Lower leg skin (tissue), 4 donors: ENCODE measurements around the gene RGMA. TPM values are rescaled to one million over a fixed set of nuclear protein-coding genes. Genes with fewer than 3 reads are reported as not detected.

Experiments used
- DNase-seq, 2 donors: peaks; one replicate each; pipeline ENCODE4 v3.0.0-alpha.2; 2019; ENCODE audit warnings: low spot score in 2 of 2
- H3K4me3 ChIP-seq: fragments of 200-600 bp; sonication (generic); 2 replicates; pipeline ENCODE4 v1.5.1; 2017; ENCODE audit warnings: mild to moderate bottlenecking, low read depth; ENCODE audit not compliant: poor library complexity, severe bottlenecking
- POLR2A ChIP-seq, 2 donors: fragments of 450-650 bp; IDR thresholded peaks; one replicate each; pipeline ENCODE4 v1.6.1; 2016 to 2017; ENCODE audit warnings: antibody characterized with exemption in 2 of 2, mild to moderate bottlenecking in 1 of 2, moderate library complexity in 1 of 2
- WGBS, 2 donors: methylation state at CpG; one replicate each; pipeline ENCODE4 v1.1.5; 2018; 5-methylcytosine and 5-hydroxymethylcytosine counted together
- intact Hi-C: fragments of 100-400 bp; cut with DNase I; formaldehyde crosslinking; loops from one replicate; pipeline ENCODE4 v1.15.0; 2023; ENCODE audit warnings: low total_unique reads
- total RNA-seq, 4 donors: library from RNA; depleted of rRNA; stranded (reverse); fragments of >200 nt; gene quantifications; one replicate each; pipeline ENCODE4 v1.1.0, GENCODE V29; 2016
- TF ChIP-seq, protein P1 (sequence below), 3 donors: fragments of 450-650 bp; IDR thresholded peaks; one replicate each; pipeline ENCODE4 v1.5.1; 2016; ENCODE audit warnings: antibody characterized with exemption in 3 of 3, mild to moderate bottlenecking in 3 of 3, moderate library complexity in 2 of 3

The RGMA gene
- total RNA-seq, 4 donors from 2014 or later = 9.5 to 28.2 (median 16.6) TPM

DNA sequence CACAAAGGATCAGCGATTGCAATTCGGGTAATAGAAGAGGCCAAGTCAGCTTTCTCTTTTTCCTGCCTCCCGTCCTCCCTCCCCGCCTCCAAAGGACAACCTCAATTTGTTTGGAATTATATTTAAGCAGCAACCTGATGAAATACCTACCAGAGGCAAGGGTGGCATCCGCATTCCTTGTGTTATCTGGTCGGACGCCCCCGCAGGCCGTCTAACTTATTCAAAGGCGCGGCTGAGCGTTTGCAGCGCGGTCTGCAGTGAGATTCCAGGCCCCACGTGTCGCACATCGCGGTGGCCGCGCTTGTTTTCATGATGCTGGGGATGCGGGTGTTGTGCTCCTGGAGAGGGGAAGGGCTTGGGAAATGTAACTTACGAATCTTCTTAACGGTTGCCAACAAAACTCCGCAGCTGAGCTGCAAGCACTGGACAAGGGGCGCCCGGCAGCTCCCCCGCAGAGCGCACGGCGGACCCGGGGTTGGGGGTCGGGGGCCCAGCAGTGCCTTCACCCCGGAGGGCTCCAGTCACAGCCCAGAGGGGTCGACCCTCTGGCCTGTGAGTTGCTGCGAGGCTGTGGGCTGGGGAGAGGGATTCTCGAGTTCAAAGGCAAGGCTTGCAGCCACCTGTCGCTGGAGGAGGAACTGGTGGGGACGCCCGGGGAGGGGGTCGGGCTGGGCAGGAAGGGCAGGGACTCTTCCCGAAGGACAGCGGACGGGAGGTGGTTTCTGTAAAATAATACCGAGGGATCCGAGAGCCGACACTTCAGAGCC is 20.5 kb upstream of the RGMA start:
- H3K4me3 ChIP-seq = no peak overlapping the region
- DNase-seq = no peak
- intact Hi-C loops = no loop called here
- 52 to 68% methylated on average over 46 of the region's 46 CpGs for WGBS, 2 donors
- TF ChIP-seq POLR2A (IDR thresholded peaks at IDR 0.05) = no peak
- TF ChIP-seq, protein P1, sequence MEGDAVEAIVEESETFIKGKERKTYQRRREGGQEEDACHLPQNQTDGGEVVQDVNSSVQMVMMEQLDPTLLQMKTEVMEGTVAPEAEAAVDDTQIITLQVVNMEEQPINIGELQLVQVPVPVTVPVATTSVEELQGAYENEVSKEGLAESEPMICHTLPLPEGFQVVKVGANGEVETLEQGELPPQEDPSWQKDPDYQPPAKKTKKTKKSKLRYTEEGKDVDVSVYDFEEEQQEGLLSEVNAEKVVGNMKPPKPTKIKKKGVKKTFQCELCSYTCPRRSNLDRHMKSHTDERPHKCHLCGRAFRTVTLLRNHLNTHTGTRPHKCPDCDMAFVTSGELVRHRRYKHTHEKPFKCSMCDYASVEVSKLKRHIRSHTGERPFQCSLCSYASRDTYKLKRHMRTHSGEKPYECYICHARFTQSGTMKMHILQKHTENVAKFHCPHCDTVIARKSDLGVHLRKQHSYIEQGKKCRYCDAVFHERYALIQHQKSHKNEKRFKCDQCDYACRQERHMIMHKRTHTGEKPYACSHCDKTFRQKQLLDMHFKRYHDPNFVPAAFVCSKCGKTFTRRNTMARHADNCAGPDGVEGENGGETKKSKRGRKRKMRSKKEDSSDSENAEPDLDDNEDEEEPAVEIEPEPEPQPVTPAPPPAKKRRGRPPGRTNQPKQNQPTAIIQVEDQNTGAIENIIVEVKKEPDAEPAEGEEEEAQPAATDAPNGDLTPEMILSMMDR (IDR thresholded peaks at IDR 0.05) = no peak

- intact Hi-C loops = no loop called here
- DNase-seq = no peak
- H3K4me3 ChIP-seq = no peak overlapping the region
- TF ChIP-seq POLR2A (IDR thresholded peaks at IDR 0.05) = no peak
- TF ChIP-seq, protein P1 (IDR thresholded peaks at IDR 0.05) = no peak
- 86 to 92% methylated on average over 2 of the region's 2 CpGs for WGBS, 2 donors
Measured at GRCh38 chr15:93107646-93108045, 18.6 kb upstream of the RGMA start.

GRCh38 chr15:93105485-93105884 is 16.5 kb upstream of the RGMA start:
- intact Hi-C loops = no loop called here
- whole genome bisulfite sequencing, 2 donors = 81 to 82% methylated on average over 2 of the region's 2 CpGs
- no peak overlapping the region for H3K4me3 ChIP-seq
- DNase-seq = no peak
- TF ChIP-seq, protein P1 (IDR thresholded peaks at IDR 0.05) = no peak
- no peak for TF ChIP-seq POLR2A (IDR thresholded peaks at IDR 0.05)

DNA sequence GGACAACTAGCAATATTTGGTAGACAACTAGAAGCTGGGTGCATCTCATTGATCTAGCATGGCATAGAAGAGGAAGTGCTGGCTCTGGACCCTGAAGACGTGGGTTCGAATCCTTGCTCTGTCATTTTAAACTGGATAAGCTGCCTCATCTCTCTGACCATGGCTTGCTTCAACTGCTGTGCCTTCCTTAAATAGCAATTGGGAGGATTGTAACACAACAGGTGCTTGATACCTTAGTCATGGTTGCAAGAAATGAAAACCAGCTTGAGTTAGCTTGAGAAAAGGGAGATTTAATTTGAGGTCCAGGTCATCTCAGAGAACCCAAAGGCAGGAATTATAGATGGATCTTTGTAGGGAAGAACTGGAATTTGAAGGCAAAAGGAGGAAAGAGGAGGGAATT is 14.8 kb upstream of the RGMA start:
- TF ChIP-seq, protein P1 (IDR thresholded peaks at IDR 0.05) = no peak
- no peak for TF ChIP-seq POLR2A (IDR thresholded peaks at IDR 0.05)
- 90 to 92% methylated on average over 2 of the region's 2 CpGs for WGBS, 2 donors
- no peak overlapping the region for H3K4me3 ChIP-seq
- intact Hi-C loops = no loop called here
- no peak for DNase-seq

GRCh38 chr15:93102211-93102610 is 13.2 kb upstream of the RGMA start:
- intact Hi-C loops = no loop called here
- H3K4me3 ChIP-seq = no peak overlapping the region
- no peak for TF ChIP-seq POLR2A (IDR thresholded peaks at IDR 0.05)
- TF ChIP-seq, protein P1 (IDR thresholded peaks at IDR 0.05) = no peak
- DNase-seq = no peak
- WGBS, 2 donors = 88 to 94% methylated on average over 7 of the region's 7 CpGs

GRCh38 chr15:93093765-93094164 is 4.8 kb upstream of the RGMA start:
- intact Hi-C loops = no loop called here
- no peak overlapping the region for H3K4me3 ChIP-seq
- no peak for DNase-seq
- TF ChIP-seq, protein P1 (IDR thresholded peaks at IDR 0.05) = no peak
- TF ChIP-seq POLR2A (IDR thresholded peaks at IDR 0.05) = no peak
- WGBS, 2 donors = 69 to 72% methylated on average over 6 of the region's 6 CpGs
